H1 (cell line): Measurements from ENCODE around the gene MS4A8. TPM values are rescaled to one million over a fixed set of nuclear protein-coding genes. Genes with fewer than 3 reads are reported as not detected.

Source experiments
- CTCF ChIA-PET: fragments of 300-600 bp; sonication (Branson Sonifier 250); formaldehyde crosslinking; loops from one replicate; lab custom pipeline; 2021; ENCODE audit not compliant: partially characterized antibody; lab: Charles Lee
- POLR2A ChIA-PET: fragments of 300-600 bp; sonication (Branson Sonifier 250); formaldehyde crosslinking; loops from one replicate; lab custom pipeline; 2021; ENCODE audit warnings: inconsistent platforms; ENCODE audit not compliant: partially characterized antibody; lab: Charles Lee
- DNase-seq, 2 experiments: peaks; one replicate each; pipeline versions ENCODE4 v3.0.0 to v3.0.0-alpha.2; 2010 to 2022; ENCODE audit warnings: low spot score in 2 of 2, low read depth in 1 of 2, mixed read lengths in 1 of 2
- FAIRE-seq: peaks from 2 replicates; lab custom pipeline; 2011; peaks lifted over from hg19 to GRCh38; lab: Jason Lieb, UNC
- H2AFZ ChIP-seq: 2 replicates; pipeline ENCODE4 v1.8.1; 2012; ENCODE audit warnings: low read length, inconsistent platforms
- H2AK5ac ChIP-seq: 2 replicates; pipeline ENCODE4 v1.6.1; 2013; ENCODE audit warnings: low read depth, low read length
- H2BK120ac ChIP-seq: replicated peaks from 2 replicates; pipeline ENCODE3; 2013; ENCODE audit warnings: low read depth, low read length, inconsistent platforms
- H2BK12ac ChIP-seq: 2 replicates; pipeline ENCODE4 v1.6.1; 2013; ENCODE audit warnings: low read depth, low read length
- H2BK15ac ChIP-seq: 2 replicates; pipeline ENCODE4 v1.6.1; 2013; ENCODE audit warnings: low read length
- H2BK20ac ChIP-seq: 2 replicates; pipeline ENCODE4 v1.6.1; 2013; ENCODE audit warnings: low read length
- H2BK5ac ChIP-seq: 2 replicates; pipeline ENCODE4 v1.6.1; 2013; ENCODE audit warnings: low read depth, low read length
- H3K14ac ChIP-seq: 2 replicates; pipeline ENCODE4 v1.6.1; 2013; ENCODE audit warnings: inconsistent platforms; ENCODE audit not compliant: insufficient read length
- H3K18ac ChIP-seq: 2 replicates; pipeline ENCODE4 v1.6.1; 2013; ENCODE audit warnings: low read length; ENCODE audit errors: extremely low read depth
- H3K23ac ChIP-seq: 2 replicates; pipeline ENCODE4 v1.6.1; 2013; ENCODE audit warnings: inconsistent platforms; ENCODE audit not compliant: insufficient read length
- H3K23me2 ChIP-seq: 2 replicates; pipeline ENCODE4 v1.6.1; 2013; ENCODE audit warnings: low read depth, low read length
- H3K27ac ChIP-seq: 2 replicates; pipeline ENCODE4 v1.6.1; 2011; ENCODE audit warnings: low read depth, low read length, inconsistent platforms
- H3K27me3 ChIP-seq, 4 experiments: replicated peaks in 1 of 4; 1 replicate in 1 of 4; 2 replicates in 3 of 4; pipeline versions ENCODE4 v1.6.1 to v1.8.1; 2011 to 2013; ENCODE audit warnings: low read length in 3 of 4, mild to moderate bottlenecking in 3 of 4, inconsistent platforms in 2 of 4, mixed read lengths in 2 of 4, moderate library complexity in 1 of 4; ENCODE audit not compliant: control insufficient read depth in 3 of 4, insufficient read depth in 3 of 4; ENCODE audit errors: extremely low read depth in 1 of 4
- H3K36me3 ChIP-seq, 4 experiments: 2 replicates each; pipeline versions ENCODE4 v1.6.1 to v1.8.1; 2011 to 2013; ENCODE audit warnings: mild to moderate bottlenecking in 4 of 4, low read length in 3 of 4, moderate library complexity in 2 of 4, control low read depth in 1 of 4, inconsistent platforms in 1 of 4; ENCODE audit not compliant: insufficient read depth in 4 of 4, control insufficient read depth in 2 of 4
- H3K4ac ChIP-seq: replicated peaks from 2 replicates; pipeline ENCODE3; 2013; ENCODE audit warnings: low read length, low read depth, mixed read lengths, inconsistent platforms; ENCODE audit not compliant: insufficient read length
- H3K4me1 ChIP-seq, 4 experiments: replicated peaks in 1 of 4; 1 replicate in 1 of 4; 2 replicates in 3 of 4; pipeline versions ENCODE4 v1.6.1 to v1.8.1; 2011 to 2013; ENCODE audit warnings: low read length in 3 of 4, inconsistent platforms in 2 of 4, mixed read lengths in 1 of 4; ENCODE audit not compliant: insufficient read depth in 4 of 4, control insufficient read depth in 3 of 4
- H3K4me2 ChIP-seq, 2 experiments: 2 replicates each; pipeline versions ENCODE4 v1.6.1 to v1.8.1; 2011 to 2013; ENCODE audit warnings: low read depth in 2 of 2, low read length in 2 of 2, control low read depth in 1 of 2, inconsistent platforms in 1 of 2, mild to moderate bottlenecking in 1 of 2; ENCODE audit not compliant: insufficient read depth in 1 of 2
- H3K4me3 ChIP-seq, 4 experiments: fragments of 200-600, 300-600 bp in 1 of 4; sonication (generic), shearing (Covaris generic), sonication (Bioruptor Twin) in 1 of 4; 2 replicates each; pipeline versions ENCODE4 v1.5.1 to v1.8.1; 2011 to 2016; ENCODE audit warnings: low read length in 4 of 4, low read depth in 3 of 4, control low read depth in 2 of 4, inconsistent platforms in 2 of 4, mild to moderate bottlenecking in 2 of 4, mixed read lengths in 1 of 4, moderate library complexity in 1 of 4; ENCODE audit not compliant: insufficient read depth in 2 of 4; ENCODE audit errors: extremely low read depth in 1 of 4
- H3K56ac ChIP-seq: replicated peaks from 2 replicates; pipeline ENCODE3; 2013; ENCODE audit warnings: low read depth, mild to moderate bottlenecking, mixed read lengths, low read length, inconsistent platforms; ENCODE audit not compliant: insufficient read length
- H3K79me1 ChIP-seq: 2 replicates; pipeline ENCODE4 v1.6.1; 2013; ENCODE audit warnings: low read depth, low read length, control low read depth
- H3K79me2 ChIP-seq, 2 experiments: 2 replicates each; pipeline versions ENCODE4 v1.6.1 to v1.8.1; 2012 to 2013; ENCODE audit warnings: low read length in 2 of 2, mild to moderate bottlenecking in 2 of 2, inconsistent platforms in 1 of 2; ENCODE audit not compliant: insufficient read depth in 2 of 2, control insufficient read depth in 1 of 2
- H3K9ac ChIP-seq, 4 experiments: replicated peaks in 1 of 4; 1 replicate in 1 of 4; 2 replicates in 3 of 4; pipeline versions ENCODE4 v1.6.1 to v1.8.1; 2011 to 2013; ENCODE audit warnings: low read depth in 3 of 4, low read length in 3 of 4, control low read depth in 2 of 4, mild to moderate bottlenecking in 2 of 4, moderate library complexity in 2 of 4, inconsistent platforms in 1 of 4; ENCODE audit errors: extremely low read depth in 1 of 4
- H3K9me3 ChIP-seq, 2 experiments: 2 replicates each; pipeline versions ENCODE4 v1.6.1 to v1.8.1; 2012 to 2013; ENCODE audit warnings: mild to moderate bottlenecking in 2 of 2, moderate library complexity in 2 of 2, control low read depth in 1 of 2, inconsistent platforms in 1 of 2, low read depth in 1 of 2, low read length in 1 of 2, mixed read lengths in 1 of 2; ENCODE audit not compliant: insufficient read depth in 2 of 2
- H4K20me1 ChIP-seq, 2 experiments: replicated peaks in 1 of 2; 2 replicates each; pipeline versions ENCODE3 to v1.8.1; 2011 to 2013; ENCODE audit warnings: inconsistent platforms in 2 of 2, low read length in 2 of 2, mild to moderate bottlenecking in 1 of 2; ENCODE audit not compliant: insufficient read depth in 2 of 2, control insufficient read depth in 1 of 2
- H4K5ac ChIP-seq: 2 replicates; pipeline ENCODE4 v1.6.1; 2013; ENCODE audit warnings: low read length, low read depth, mixed read lengths, inconsistent platforms; ENCODE audit not compliant: insufficient read length
- H4K8ac ChIP-seq: 2 replicates; pipeline ENCODE4 v1.8.0; 2013; ENCODE audit warnings: mild to moderate bottlenecking, moderate library complexity, low read length, inconsistent platforms; ENCODE audit not compliant: insufficient read depth; ENCODE audit errors: extremely low read depth
- H4K91ac ChIP-seq: replicated peaks from 2 replicates; pipeline ENCODE3; 2013; ENCODE audit warnings: low read length, mixed read lengths, inconsistent platforms; ENCODE audit not compliant: insufficient read length
- BACH1 ChIP-seq: IDR thresholded peaks from 2 replicates; pipeline ENCODE4 v1.6.1; 2012; ENCODE audit warnings: low read length, improper control_type of control experiment
- CEBPB ChIP-seq: IDR thresholded peaks from 2 replicates; pipeline ENCODE4 v1.6.1; 2012; ENCODE audit warnings: low read depth, low read length
- CHD1 ChIP-seq: IDR thresholded peaks from 2 replicates; pipeline ENCODE4 v1.6.1; 2012; ENCODE audit warnings: low read depth, low read length, improper control_type of control experiment
- EGR1 ChIP-seq: IDR thresholded peaks from 2 replicates; pipeline ENCODE4 v1.6.1; 2011; ENCODE audit warnings: low read depth, low read length, borderline replicate concordance
- EZH2 ChIP-seq: fragments of 200-600 bp; sonication (generic); IDR thresholded peaks from 2 replicates; pipeline ENCODE4 v1.7.1; 2012; ENCODE audit warnings: low read depth, mild to moderate bottlenecking, moderate library complexity, low read length, inconsistent platforms; ENCODE audit not compliant: severe bottlenecking
- JUN ChIP-seq: IDR thresholded peaks from 2 replicates; pipeline ENCODE4 v1.6.1; 2011; ENCODE audit warnings: low read depth, mild to moderate bottlenecking, improper control_type of control experiment, low read length
- POU5F1 ChIP-seq: IDR thresholded peaks from 2 replicates; pipeline ENCODE4 v1.6.1; 2011; ENCODE audit warnings: low read depth, mild to moderate bottlenecking, low read length, moderate library complexity
- RBBP5 ChIP-seq: IDR thresholded peaks from 2 replicates; pipeline ENCODE4 v1.7.1; 2012; ENCODE audit warnings: low read depth, mild to moderate bottlenecking, inconsistent platforms, low read length, moderate library complexity, borderline replicate concordance
- RNF2 ChIP-seq: fragments of 200-900, 300-1000 bp; sonication (generic); IDR thresholded peaks from 2 replicates; pipeline ENCODE4 v1.7.1; 2016; ENCODE audit warnings: borderline replicate concordance, low read depth, mild to moderate bottlenecking, antibody characterized with exemption, low read length; ENCODE audit not compliant: poor library complexity, severe bottlenecking; ENCODE audit errors: missing control alignments
- RXRA ChIP-seq: IDR thresholded peaks from 2 replicates; pipeline ENCODE4 v1.6.1; 2011; ENCODE audit warnings: low read depth, mild to moderate bottlenecking, low read length, moderate library complexity; ENCODE audit not compliant: insufficient read depth
- SIN3A ChIP-seq, 2 experiments: IDR thresholded peaks in 1 of 2; conservative IDR thresholded peaks in 1 of 2; 2 replicates each; pipeline ENCODE4 v1.6.1; 2011 to 2012; ENCODE audit warnings: low read length in 2 of 2, improper control_type of control experiment in 1 of 2, low read depth in 1 of 2, mild to moderate bottlenecking in 1 of 2
- SP1 ChIP-seq: IDR thresholded peaks from 2 replicates; pipeline ENCODE4 v1.6.1; 2011; ENCODE audit warnings: low read depth, low read length
- SP2 ChIP-seq: IDR thresholded peaks from 2 replicates; pipeline ENCODE4 v1.6.1; 2012; ENCODE audit warnings: mild to moderate bottlenecking, low read length, inconsistent platforms
- SRF ChIP-seq: IDR thresholded peaks from 2 replicates; pipeline ENCODE4 v1.6.1; 2011; ENCODE audit warnings: mild to moderate bottlenecking, low read depth, low read length, moderate library complexity
- SUZ12 ChIP-seq: fragments of 200-600 bp; sonication (generic); IDR thresholded peaks from 2 replicates; pipeline ENCODE4 v1.6.1; 2012; ENCODE audit warnings: mild to moderate bottlenecking, inconsistent platforms, low read length, moderate library complexity, mixed read lengths
- WGBS, 2 experiments: shearing (Covaris generic) in 1 of 2; methylation state at CpG; one replicate each; pipeline versions ENCODE4 v1.1.6 to v1.1.7; 2013 to 2015; ENCODE audit warnings: low lambda C conversion rate in 2 of 2, mixed read lengths in 2 of 2, inconsistent platforms in 1 of 2, low coverage in 1 of 2, missing lambda C conversion rate in 1 of 2; ENCODE audit not compliant: insufficient replicate concordance in 2 of 2, insufficient coverage in 1 of 2, insufficient read length in 1 of 2; ENCODE audit errors: extremely low coverage in 1 of 2, missing lambda C conversion rate in 1 of 2; 5-methylcytosine and 5-hydroxymethylcytosine counted together
- polyA plus RNA-seq, 7 experiments: library from polyadenylated mRNA; depleted of rRNA in 3 of 7; stranded (reverse) in 5 of 7; unstranded in 2 of 7; fragments of >200 nt in 5 of 7; fragments of 200-250 nt in 2 of 7; gene quantifications; 1 replicate in 5 of 7; 2 replicates in 1 of 7; 4 replicates in 1 of 7; pipeline versions ENCODE4 v1.2.1 to v1.2.3, GENCODE V29; 2011 to 2013; ENCODE audit warnings: missing spikeins in 2 of 7, mixed read lengths in 2 of 7
- total RNA-seq: library from RNA; stranded (reverse); fragmentation: NEBNext Ultra II Directional; extraction: Animal tissue kit (Norgen Biotek cat#: 25700); gene quantifications from 2 replicates; pipeline ENCODE4 v1.2.1, GENCODE V29; 2021

The MS4A8 gene
- total and polyA plus RNA-seq, 2 of the 8 experiments (the other 6 are each of a cell fraction or from before 2014, with no cell fraction given): not detected

DNA sequence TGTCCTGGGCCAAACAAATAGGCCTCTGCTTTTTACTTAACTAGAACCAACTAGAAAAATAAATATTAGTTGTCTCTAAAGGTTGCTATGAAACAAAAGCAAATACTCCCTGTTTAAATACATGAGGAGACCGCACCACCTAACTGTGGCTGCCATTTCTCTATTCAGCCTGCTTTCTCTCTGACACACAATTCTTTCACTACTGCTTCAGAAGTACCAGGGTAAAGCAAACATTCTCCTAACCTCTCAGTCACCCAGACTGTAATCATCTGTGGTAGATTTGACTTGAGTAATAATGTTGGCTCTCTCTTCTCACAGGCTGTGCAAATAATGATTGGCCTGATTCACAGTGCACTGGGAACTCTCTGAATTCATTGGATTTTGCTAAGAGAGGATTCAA lies 41.0 kb upstream of the MS4A8 start:
- Histone ChIP-seq H3K4me2 (no peak overlapping the region), H4K8ac (no peak overlapping the region), H2BK5ac (no peak overlapping the region), H2BK12ac (no peak overlapping the region), H3K27me3 (no peaks in the 10 kb centered on the region), H3K79me2 (no peaks in the 10 kb centered on the region), H3K9ac (no peak overlapping the region), H3K23me2 (no peaks in the 10 kb centered on the region), H2BK20ac (no peak overlapping the region), H3K4me3 (no peak overlapping the region), H3K4me1 (no peaks in the 10 kb centered on the region), H2BK15ac (no peak overlapping the region), H3K79me1 (no peaks in the 10 kb centered on the region), H2AK5ac (no peak overlapping the region), H3K9me3 (no peaks in the 10 kb centered on the region), H3K56ac (no peak overlapping the region), H3K18ac (no peak overlapping the region), H4K91ac (no peak overlapping the region), H3K36me3 (no peaks in the 10 kb centered on the region), H4K5ac (no peak overlapping the region), H3K23ac (no peak overlapping the region), H3K4ac (no peak overlapping the region), H2BK120ac (no peak overlapping the region), H3K27ac (no peak overlapping the region), H2AFZ (peak overlapping the region; percentile 88; the same call in 1 of the 2 replicates), H3K14ac (no peak overlapping the region), H4K20me1 (no peaks in the 10 kb centered on the region)
- FAIRE-seq: no peak
- POLR2A ChIA-PET: interaction anchor here (0.6 kb wide), 1 partner anchor 24 kb away, joined by 3 read pairs; no protein-coding TSS in a partner anchor
- no peak for DNase-seq
- 100% methylated on average over 1 of the region's 1 CpG; no CpG with 5 or more reads in 1 of the 2 experiments for WGBS, 2 experiments
- CTCF ChIA-PET: interaction anchor here (0.6 to 1.3 kb wide), 10 partner anchors 9 to 393 kb away, joined by 3 to 6 read pairs (median 4); no protein-coding TSS in a partner anchor
- no peak for TF ChIP-seq CHD1
- no peak for TF ChIP-seq EGR1
- TF ChIP-seq EZH2: no peak
- no peak for TF ChIP-seq RXRA
- TF ChIP-seq BACH1: no peak
- no peak for TF ChIP-seq SP2
- TF ChIP-seq RBBP5: no peak
- no peak for TF ChIP-seq RNF2
- TF ChIP-seq SUZ12: no peak
- TF ChIP-seq SRF: no peak
- no peak for TF ChIP-seq JUN
- TF ChIP-seq SP1: no peak
- no peak for TF ChIP-seq SIN3A (conservative IDR thresholded peaks at IDR 0.05 in 1 of 2, IDR thresholded peaks at IDR 0.05 in 1 of 2; ENCODE audit: low read depth in 1 of 2, low read length in 2 of 2)
- TF ChIP-seq POU5F1: no peak
- TF ChIP-seq CEBPB: no peak
